Astrocyte of the cerebellum (primary cell): ENCODE results near the gene SMOC2.
A peak's percentile ranks its signal among the peaks of the same experiment; 100 is the strongest.

Experiments
- DNase-seq: peaks from one replicate; pipeline ENCODE4 v3.0.0-alpha.2; 2011; ENCODE audit warnings: low read depth
- H3K4me3 ChIP-seq: 2 replicates; pipeline ENCODE4 v1.5.1; 2011; ENCODE audit warnings: mild to moderate bottlenecking, low read depth, low read length, moderate library complexity
- CTCF ChIP-seq: IDR thresholded peaks from 2 replicates; pipeline ENCODE4 v1.5.1; 2012; ENCODE audit warnings: low read length, low read depth, moderate library complexity, mild to moderate bottlenecking; ENCODE audit errors: missing control alignments
- in situ Hi-C: cut with HindIII; loops from 2 replicates; pipeline ENCODE4 v1.10.0; 2017; ENCODE audit warnings: low sequenced_read_pairs

Gene SMOC2

GRCh38 chr6:168711666-168712300 lies 270.8 kb downstream of the SMOC2 start:
- in situ Hi-C loops = no loop called here
- TF ChIP-seq CTCF = no peak
- no peak for DNase-seq
- no peak overlapping the region for H3K4me3 ChIP-seq

GRCh38 chr6:168712993-168713392 lies 272.0 kb downstream of the SMOC2 start:
- H3K4me3 ChIP-seq = no peak overlapping the region
- in situ Hi-C loops = no loop called here
- no peak for DNase-seq
- no peak for TF ChIP-seq CTCF

GRCh38 chr6:168713839-168714238 lies 272.9 kb downstream of the SMOC2 start:
- in situ Hi-C loops = no loop called here
- H3K4me3 ChIP-seq = no peak overlapping the region
- no peak for DNase-seq
- peak; percentile 7 for TF ChIP-seq CTCF

- TF ChIP-seq CTCF = no peak
- no peak overlapping the region for H3K4me3 ChIP-seq
- no peak for DNase-seq
- in situ Hi-C loops = no loop called here
Observed at GRCh38 chr6:168714547-168715260, 273.7 kb downstream of the SMOC2 start.

- in situ Hi-C loops = no loop called here
- H3K4me3 ChIP-seq = no peak overlapping the region
- DNase-seq = no peak
Observed at GRCh38 chr6:168715643-168716481, 274.9 kb downstream of the SMOC2 start.

More at GRCh38 chr6:168715643-168716481, 274.9 kb downstream of the SMOC2 start:
- no peak for TF ChIP-seq CTCF
